Psoas muscle (tissue), 8 donors: Measurements from ENCODE around the gene BTN1A1. TPM values are rescaled to one million over a fixed set of nuclear protein-coding genes. Genes with fewer than 3 reads are reported as not detected.

Experiments used
- ATAC-seq, 4 donors: fragments of 200-7000 bp; cut with Tn5 transposase; one replicate each; pipeline ENCODE4 v1.9.1; 2020; ENCODE audit warnings: moderate library complexity in 3 of 4, mild to moderate bottlenecking in 2 of 4
- DNase-seq, 2 donors: peaks; one replicate each; pipeline ENCODE4 v3.0.0-alpha.2; 2020
- H3K27ac ChIP-seq: fragments of 200-600 bp; one replicate; pipeline ENCODE4 v1.8.0; 2022
- H3K27me3 ChIP-seq, 3 donors: fragments of 200-600 bp in 1 of 3; one replicate each; pipeline versions ENCODE4 v1.6.1 to v1.8.0; 2013 to 2022; ENCODE audit warnings: low read length in 2 of 3, mild to moderate bottlenecking in 2 of 3, moderate library complexity in 1 of 3; ENCODE audit not compliant: insufficient read depth in 3 of 3
- H3K36me3 ChIP-seq, 2 donors: fragments of 200-600 bp in 1 of 2; one replicate each; pipeline versions ENCODE4 v1.6.1 to v1.8.0; 2013 to 2022; ENCODE audit warnings: low read depth in 1 of 2, mild to moderate bottlenecking in 1 of 2, moderate library complexity in 1 of 2; ENCODE audit not compliant: insufficient read depth in 1 of 2
- H3K4me1 ChIP-seq: fragments of 200-600 bp; one replicate; pipeline ENCODE4 v1.8.0; 2022
- H3K4me3 ChIP-seq: fragments of 200-600 bp; one replicate; pipeline ENCODE4 v1.8.0; 2022; ENCODE audit warnings: mild to moderate bottlenecking
- H3K9me3 ChIP-seq: fragments of 200-600 bp; one replicate; pipeline ENCODE4 v1.8.0; 2022
- CTCF ChIP-seq: fragments of 200-600 bp; IDR thresholded peaks from one replicate; pipeline ENCODE4 v1.8.0; 2022; ENCODE audit warnings: antibody characterized with exemption
- WGBS, 3 donors: extraction: QIAGEN DNeasy Blood & Tissue Kit; methylation state at CpG; one replicate each; pipeline versions ENCODE4 v1.1.6 to v1.1.7; 2013; 5-methylcytosine and 5-hydroxymethylcytosine counted together
- intact Hi-C, 2 donors: fragments of 100-400 bp; cut with DNase I; formaldehyde crosslinking; loops; one replicate each; pipeline versions ENCODE4 v1.11.0 to v1.14.2; 2022
- polyA plus RNA-seq, 3 donors: library from polyadenylated mRNA; stranded (reverse); fragments of 200-250 nt; gene quantifications; one replicate each; pipeline ENCODE4 v1.2.3, GENCODE V29; 2013
- total RNA-seq, 4 donors: library from RNA; stranded (reverse); fragmentation: NEBNext Ultra II Directional in 2 of 4; extraction: Animal tissue kit (Norgen Biotek cat#: 25700) in 2 of 4; gene quantifications; one replicate each; pipeline versions ENCODE4 v1.2.1 to v1.2.4, GENCODE V29; 2021 to 2023
- donor health status: healthy with polysubstance abuse.
- donor health status: DM: no; HTN: no; CAD: no; lungs with moderate emphysema.
- donor health status: Bipolar disorder and iron deficiency.
- donor health status: healthy.
- donor health status: DM: yes; HTN: yes; CAD: no.
- donor health status: DM: no; HTN: no; CAD: no.
- donor health status: DM: no; HTN: no; CAD: no.
- donor health status: DM: yes; HTN: yes; CAD: no.

BTN1A1 gene
- total and polyA plus RNA-seq, 7 donors: not detected

- H3K36me3 ChIP-seq: no peaks in the 10 kb centered on the region
- DNase-seq (peak; percentile 77 to 81), ATAC-seq (peak; percentile 81 to 91 (median 84))
- WGBS, 3 donors: 0 to 1% (median 0%) methylated on average over 19 of the region's 19 CpGs
- TF ChIP-seq CTCF: no peak
- no peaks in the 10 kb centered on the region for H3K9me3 ChIP-seq
- H3K4me3 ChIP-seq: peak overlapping the region; percentile 67
- intact Hi-C loops: loop anchor here in 1 of 2 donors (2.0 to 5.0 kb wide), 3 partner anchors 15 to 227 kb away; partner anchors contain the start of gene HMGN4
- H3K4me1 ChIP-seq: peaks cover 7% of the 10 kb centered on the region
- no peaks in the 10 kb centered on the region for H3K27me3 ChIP-seq
- H3K27ac ChIP-seq: peak overlapping the region; percentile 74
Measured at GRCh38 chr6:26553635-26554446, 53.7 kb downstream of the BTN1A1 start.

DNA sequence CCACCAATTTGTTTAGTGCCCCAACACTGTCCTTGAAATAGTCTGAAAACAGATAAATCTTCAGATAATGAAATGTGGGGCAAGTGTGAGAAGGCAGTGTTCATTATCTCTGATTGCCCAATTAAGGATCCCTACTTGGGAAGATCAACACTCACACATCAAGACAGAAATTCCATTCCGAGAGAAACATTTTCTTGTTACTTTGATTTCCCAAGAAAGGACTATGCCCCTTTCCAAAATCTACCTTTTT is 54.3 kb downstream of the BTN1A1 start:
- TF ChIP-seq CTCF: no peak
- H3K9me3 ChIP-seq: no peaks in the 10 kb centered on the region
- no peaks in the 10 kb centered on the region for H3K36me3 ChIP-seq
- DNase-seq: no peak
- H3K4me3 ChIP-seq: peak overlapping the region; percentile 67
- 15 to 30% (median 16%) methylated on average over 1 of the region's 1 CpG for WGBS, 3 donors
- ATAC-seq: no peak
- intact Hi-C loops: loop anchor here in 1 of 2 donors (2.0 to 5.0 kb wide), 2 partner anchors 14 to 227 kb away; no protein-coding TSS in a partner anchor
- H3K27me3 ChIP-seq: no peaks in the 10 kb centered on the region
- peak overlapping the region; percentile 74 for H3K27ac ChIP-seq
- peaks cover 7% of the 10 kb centered on the region for H3K4me1 ChIP-seq

DNA sequence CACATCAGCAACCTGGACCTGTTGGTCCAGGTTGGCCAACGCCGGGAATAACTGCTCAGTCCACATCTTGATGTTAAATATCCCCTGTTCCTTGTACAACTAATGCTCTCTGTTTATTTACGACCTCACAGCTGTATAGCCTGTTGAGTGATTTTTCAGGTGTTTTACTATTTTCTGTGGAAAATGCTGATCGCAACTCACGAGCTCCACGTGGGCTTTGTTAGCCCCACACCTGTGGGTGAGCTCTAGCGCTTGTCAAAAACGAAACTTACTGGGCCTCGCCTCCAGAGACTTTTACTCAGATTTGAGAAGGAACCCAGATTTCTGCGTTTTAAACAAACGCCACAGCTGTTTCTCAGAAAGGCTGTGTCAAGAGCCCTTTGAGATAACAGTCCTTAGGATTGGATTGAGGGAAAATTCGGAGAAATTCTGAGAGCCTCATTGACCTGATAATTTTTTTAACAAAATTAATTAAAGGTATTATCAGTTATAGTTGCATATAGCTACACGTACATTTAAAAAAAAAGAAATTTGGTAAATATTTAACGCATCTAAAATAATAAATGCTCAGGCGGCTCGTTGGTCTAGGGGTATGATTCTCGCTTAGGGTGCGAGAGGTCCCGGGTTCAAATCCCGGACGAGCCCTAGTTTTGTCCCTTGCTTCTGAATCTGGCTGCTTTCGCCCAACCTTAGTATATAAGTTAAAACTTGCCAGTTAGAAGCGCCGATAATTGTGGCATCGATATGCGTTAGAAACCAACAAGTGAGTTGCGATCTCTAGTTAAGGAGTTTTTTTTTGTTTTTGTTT is 54.8 kb downstream of the BTN1A1 start:
- H3K4me1 ChIP-seq: peaks cover 7% of the 10 kb centered on the region
- 13 to 19% (median 15%) methylated on average over 27 of the region's 27 CpGs for WGBS, 3 donors
- peak in 1 of 2 donors; percentile 34 for DNase-seq
- TF ChIP-seq CTCF: no peak
- H3K36me3 ChIP-seq: no peaks in the 10 kb centered on the region
- no peaks in the 10 kb centered on the region for H3K27me3 ChIP-seq
- H3K4me3 ChIP-seq: peak overlapping the region; percentile 67
- peak in 1 of 4 donors; percentile 23 for ATAC-seq
- intact Hi-C loops: loop anchor here in 1 of 2 donors (2.0 to 5.0 kb wide), 3 partner anchors 14 to 243 kb away; no protein-coding TSS in a partner anchor
- no peaks in the 10 kb centered on the region for H3K9me3 ChIP-seq
- peak overlapping the region; percentile 74 for H3K27ac ChIP-seq

GRCh38 chr6:26555505-26556262 is 55.6 kb downstream of the BTN1A1 start:
- intact Hi-C loops: loop anchor here in 1 of 2 donors (2.0 to 5.0 kb wide), 2 partner anchors 13 to 243 kb away; no protein-coding TSS in a partner anchor
- Histone ChIP-seq H3K4me3 (peak overlapping the region; percentile 67), H3K9me3 (no peaks in the 10 kb centered on the region), H3K27ac (no peak overlapping the region), H3K36me3 (no peaks in the 10 kb centered on the region), H3K27me3 (no peaks in the 10 kb centered on the region), H3K4me1 (peaks cover 3% of the 10 kb centered on the region)
- DNase-seq: no peak
- no peak for ATAC-seq
- no peak for TF ChIP-seq CTCF
- 50 to 51% (median 50%) methylated on average over 19 of the region's 19 CpGs for WGBS, 3 donors
